Skeletal muscle tissue (tissue), 5 donors: ENCODE results near the gene COL4A4. TPM values are rescaled to one million over a fixed set of nuclear protein-coding genes. Genes with fewer than 3 reads are reported as not detected.

ENCODE experiments used
- H3K27ac ChIP-seq: one replicate; pipeline ENCODE4 v1.7.0; 2013; ENCODE audit warnings: mild to moderate bottlenecking, low read depth, low read length, inconsistent platforms
- H3K27me3 ChIP-seq, 3 donors: one replicate each; pipeline ENCODE4 v1.7.0; 2013; ENCODE audit warnings: low read length in 3 of 3; ENCODE audit not compliant: control insufficient read depth in 3 of 3, insufficient read depth in 3 of 3
- H3K36me3 ChIP-seq, 3 donors: one replicate each; pipeline ENCODE4 v1.7.0; 2013; ENCODE audit warnings: low read length in 3 of 3; ENCODE audit not compliant: control insufficient read depth in 3 of 3, insufficient read depth in 3 of 3
- H3K4me1 ChIP-seq, 3 donors: one replicate each; pipeline ENCODE4 v1.7.0; 2013; ENCODE audit warnings: low read length in 3 of 3, mild to moderate bottlenecking in 3 of 3; ENCODE audit not compliant: control insufficient read depth in 3 of 3, insufficient read depth in 3 of 3
- H3K4me3 ChIP-seq, 3 donors: one replicate each; pipeline ENCODE4 v1.7.0; 2013; ENCODE audit warnings: low read length in 3 of 3
- H3K9ac ChIP-seq, 3 donors: one replicate each; pipeline ENCODE4 v1.7.0; 2013; ENCODE audit warnings: low read length in 3 of 3, mild to moderate bottlenecking in 3 of 3, moderate library complexity in 2 of 3, low read depth in 1 of 3
- H3K9me3 ChIP-seq, 3 donors: one replicate each; pipeline ENCODE4 v1.7.0; 2013; ENCODE audit warnings: low read length in 3 of 3; ENCODE audit not compliant: control insufficient read depth in 3 of 3
- small RNA-seq: library from RNA; depleted of rRNA; stranded (forward); fragments of <200 nt; gene quantifications from one replicate; pipeline ENCODE3, GENCODE V24; 2014
- total RNA-seq: library from RNA; depleted of rRNA; stranded (reverse); fragments of >200 nt; gene quantifications from one replicate; pipeline ENCODE4 v1.2.3, GENCODE V29; 2014
- donor health status: Osteomylitis.

Gene COL4A4
- total RNA-seq, 1 donor from 2014 or later, result under 0.01 TPM

- H3K4me3 ChIP-seq, result no peak overlapping the region
- H3K9me3 ChIP-seq, result no peaks in the 10 kb centered on the region
- H3K36me3 ChIP-seq, result no peaks in the 10 kb centered on the region
- peaks cover 0 to 10% (median 4%) of the 10 kb centered on the region in 3 donors for H3K4me1 ChIP-seq
- no peak overlapping the region for H3K9ac ChIP-seq
- H3K27me3 ChIP-seq, result no peaks in the 10 kb centered on the region
- H3K27ac ChIP-seq, result no peak overlapping the region
Measured at GRCh38 chr2:226963528-226963927, 200.5 kb downstream of the COL4A4 start.

- Histone ChIP-seq H3K27ac (no peak overlapping the region), H3K4me1 (peaks cover 0 to 10% (median 4%) of the 10 kb centered on the region in 3 donors), H3K27me3 (no peaks in the 10 kb centered on the region), H3K9me3 (no peaks in the 10 kb centered on the region), H3K36me3 (no peaks in the 10 kb centered on the region), H3K9ac (no peak overlapping the region), H3K4me3 (no peak overlapping the region)
Measured at GRCh38 chr2:226962176-226962773, 201.7 kb downstream of the COL4A4 start.

- Histone ChIP-seq H3K27ac (no peak overlapping the region), H3K9me3 (no peaks in the 10 kb centered on the region), H3K27me3 (no peaks in the 10 kb centered on the region), H3K36me3 (no peaks in the 10 kb centered on the region), H3K4me1 (peaks cover 3 to 23% (median 15%) of the 10 kb centered on the region in 3 donors), H3K9ac (no peak overlapping the region), H3K4me3 (no peak overlapping the region)
Measured at GRCh38 chr2:226959418-226959817, 204.6 kb downstream of the COL4A4 start.

DNA sequence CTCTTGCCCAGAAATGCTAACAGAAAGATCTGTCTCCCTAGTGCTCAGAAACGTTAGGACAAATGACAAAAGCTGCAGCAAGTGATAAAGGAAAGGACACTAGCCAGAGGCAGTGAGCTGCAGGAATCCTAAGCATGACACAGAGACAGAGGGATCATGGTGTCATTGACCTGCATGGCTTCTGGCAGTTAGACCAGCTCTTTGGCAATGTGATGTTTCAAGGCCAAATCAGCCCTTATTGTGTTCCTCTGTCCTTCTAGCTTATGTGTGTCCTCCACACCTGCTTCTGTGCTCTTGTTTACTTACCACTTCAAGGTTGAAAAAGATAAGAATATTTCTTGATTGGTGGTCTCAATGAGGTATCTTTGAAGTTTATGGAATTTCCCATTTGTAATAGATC is 207.3 kb downstream of the COL4A4 start:
- Histone ChIP-seq H3K4me3 (no peak overlapping the region), H3K4me1 (peaks cover 3 to 19% (median 4%) of the 10 kb centered on the region in 3 donors), H3K27me3 (no peaks in the 10 kb centered on the region), H3K27ac (no peak overlapping the region), H3K36me3 (no peaks in the 10 kb centered on the region), H3K9me3 (no peaks in the 10 kb centered on the region), H3K9ac (no peak overlapping the region)

DNA sequence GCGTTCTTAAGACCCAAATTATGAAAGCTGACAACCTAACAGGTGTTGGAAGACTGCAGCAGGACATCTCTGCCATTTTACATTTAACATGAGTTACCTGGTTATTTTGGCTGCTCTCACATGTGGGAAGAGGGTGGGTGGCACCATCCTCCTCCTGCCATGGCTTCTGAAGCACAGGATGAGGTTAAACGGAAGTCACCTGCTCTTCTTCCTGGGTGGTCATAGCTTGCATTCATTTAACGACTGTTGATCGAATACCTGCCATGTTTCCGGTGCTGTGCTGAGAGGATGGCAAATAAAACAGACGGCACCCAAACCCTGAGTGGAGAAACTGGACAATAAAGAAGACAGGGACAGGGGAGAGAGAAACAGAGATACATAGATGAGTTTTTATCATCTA is 210.2 kb downstream of the COL4A4 start:
- Histone ChIP-seq H3K27ac (no peak overlapping the region), H3K4me1 (peaks cover 3 to 19% (median 4%) of the 10 kb centered on the region in 3 donors), H3K36me3 (no peaks in the 10 kb centered on the region), H3K27me3 (no peaks in the 10 kb centered on the region), H3K9ac (no peak overlapping the region), H3K9me3 (no peaks in the 10 kb centered on the region), H3K4me3 (no peak overlapping the region)

- H3K27me3 ChIP-seq, result no peaks in the 10 kb centered on the region
- H3K9ac ChIP-seq, result no peak overlapping the region
- H3K27ac ChIP-seq, result no peak overlapping the region
- peaks cover 3 to 19% (median 4%) of the 10 kb centered on the region in 3 donors for H3K4me1 ChIP-seq
- H3K4me3 ChIP-seq, result no peak overlapping the region
- H3K36me3 ChIP-seq, result no peaks in the 10 kb centered on the region
- H3K9me3 ChIP-seq, result no peaks in the 10 kb centered on the region
Measured at GRCh38 chr2:226953206-226953605, 210.8 kb downstream of the COL4A4 start.

Small RNA genes lying within 50 kb of the gene (small RNA-seq; reads per million reads assigned to genes)
- not detected for gene RF00554

Other genes starting within 250 kb of the COL4A4 start
- under 0.01 TPM for gene COL4A3, start 419 bp upstream of the COL4A4 start, total RNA-seq
- 65.8 TPM for gene MFF, start 161.0 kb upstream of the COL4A4 start, total RNA-seq
- not detected for gene TM4SF20, start 215.1 kb upstream of the COL4A4 start, total RNA-seq
- gene SCYGR1, start 223.7 kb upstream of the COL4A4 start, total RNA-seq, result not detected